LNCaP clone FGC (cell line): ENCODE results near the gene TPRKB.

Experiments
- DNase-seq: peaks from one replicate; pipeline ENCODE4 v3.0.0-alpha.2; 2011; ENCODE audit warnings: low read depth
- H3K4me3 ChIP-seq: 2 replicates; pipeline ENCODE4 v1.5.1; 2011; ENCODE audit warnings: mild to moderate bottlenecking, low read depth, low read length, control low read depth
- CTCF ChIP-seq: IDR thresholded peaks from 2 replicates; pipeline ENCODE4 v1.5.1; 2012; ENCODE audit warnings: mild to moderate bottlenecking; ENCODE audit not compliant: control insufficient read depth, insufficient read depth; ENCODE audit errors: extremely low read depth

Gene TPRKB

GRCh38 chr2:73772819-73773218, 35.7 kb upstream of the TPRKB start:
- TF ChIP-seq CTCF, result no peak
- no peak overlapping the region for H3K4me3 ChIP-seq
- DNase-seq, result no peak

GRCh38 chr2:73770725-73771124, 33.6 kb upstream of the TPRKB start:
- no peak for DNase-seq
- no peak for TF ChIP-seq CTCF
- H3K4me3 ChIP-seq, result no peak overlapping the region

- DNase-seq, result no peak
- no peak for TF ChIP-seq CTCF
- H3K4me3 ChIP-seq, result no peak overlapping the region
Measured at GRCh38 chr2:73766994-73767393, 29.8 kb upstream of the TPRKB start.

GRCh38 chr2:73766349-73766748, 29.2 kb upstream of the TPRKB start:
- no peak overlapping the region for H3K4me3 ChIP-seq
- TF ChIP-seq CTCF, result no peak
- DNase-seq, result no peak

GRCh38 chr2:73764945-73765344, 27.8 kb upstream of the TPRKB start:
- DNase-seq, result no peak
- TF ChIP-seq CTCF, result no peak
- H3K4me3 ChIP-seq, result no peak overlapping the region

GRCh38 chr2:73762571-73762970, 25.4 kb upstream of the TPRKB start:
- DNase-seq, result no peak
- TF ChIP-seq CTCF, result no peak
- H3K4me3 ChIP-seq, result no peak overlapping the region

GRCh38 chr2:73759904-73760303, 22.8 kb upstream of the TPRKB start:
- TF ChIP-seq CTCF, result no peak
- DNase-seq, result no peak

More at GRCh38 chr2:73759904-73760303, 22.8 kb upstream of the TPRKB start:
- H3K4me3 ChIP-seq, result no peak overlapping the region
